MM.1S (cell line): ENCODE measurements around the gene BBOX1.

Source experiments
- DNase-seq: peaks from one replicate; pipeline ENCODE4 v3.0.0-alpha.2; 2015
- H2AFZ ChIP-seq: fragments of 300-600 bp; sonication (generic); 2 replicates; pipeline ENCODE4 v1.6.0; 2016; ENCODE audit warnings: antibody characterized with exemption, low read length
- H3F3A ChIP-seq: fragments of 300-600 bp; sonication (generic); 2 replicates; pipeline ENCODE4 v1.6.1; 2016; ENCODE audit warnings: mild to moderate bottlenecking, antibody characterized with exemption, low read length, moderate library complexity, mixed read lengths; ENCODE audit not compliant: insufficient read depth
- H3K27ac ChIP-seq: fragments of 300-600 bp; sonication (generic); 2 replicates; pipeline ENCODE4 v1.5.1; 2016; ENCODE audit warnings: mild to moderate bottlenecking, low read length
- H3K27me3 ChIP-seq: fragments of 300-600 bp; sonication (generic); replicated peaks from 2 replicates; pipeline ENCODE4 v1.6.0; 2016; ENCODE audit warnings: low read length; ENCODE audit not compliant: insufficient read depth
- H3K36me3 ChIP-seq: fragments of 300-600 bp; sonication (generic); replicated peaks from 2 replicates; pipeline ENCODE4 v1.6.1; 2016; ENCODE audit warnings: mild to moderate bottlenecking, low read length, mixed read lengths; ENCODE audit not compliant: insufficient read depth
- H3K4me1 ChIP-seq: fragments of 300-600 bp; sonication (generic); 2 replicates; pipeline ENCODE4 v1.6.1; 2016; ENCODE audit warnings: low read length, mixed read lengths
- H3K4me2 ChIP-seq: fragments of 300-600 bp; sonication (generic); 2 replicates; pipeline ENCODE4 v1.6.0; 2016; ENCODE audit warnings: low read depth, low read length
- H3K4me3 ChIP-seq: fragments of 300-600 bp; sonication (generic); 2 replicates; pipeline ENCODE4 v1.5.1; 2016; ENCODE audit warnings: low read length, mixed read lengths
- H3K79me2 ChIP-seq: fragments of 300-600 bp; sonication (generic); 2 replicates; pipeline ENCODE4 v1.6.1; 2016; ENCODE audit warnings: mixed run types, low read length, mixed read lengths
- H3K9ac ChIP-seq: fragments of 300-600 bp; sonication (generic); 2 replicates; pipeline ENCODE4 v1.6.1; 2016; ENCODE audit warnings: low read length, mixed read lengths
- H3K9me2 ChIP-seq: fragments of 300-600 bp; sonication (generic); replicated peaks from 2 replicates; pipeline ENCODE4 v1.6.1; 2016; ENCODE audit warnings: mild to moderate bottlenecking, low read length, mixed read lengths; ENCODE audit not compliant: insufficient read depth
- H3K9me3 ChIP-seq: fragments of 300-600 bp; sonication (generic); replicated peaks from 2 replicates; pipeline ENCODE4 v1.6.1; 2016; ENCODE audit warnings: mild to moderate bottlenecking, low read length, mixed read lengths; ENCODE audit not compliant: insufficient read depth
- H4K20me1 ChIP-seq: fragments of 300-600 bp; sonication (generic); 2 replicates; pipeline ENCODE4 v1.6.1; 2016; ENCODE audit warnings: mild to moderate bottlenecking, low read length, moderate library complexity, mixed read lengths; ENCODE audit not compliant: insufficient read depth
- EZH2 ChIP-seq: fragments of 300-600 bp; sonication (generic); optimal IDR thresholded peaks from 2 replicates; pipeline ENCODE3; 2017; ENCODE audit warnings: low read depth, mild to moderate bottlenecking, antibody characterized with exemption, low read length, mixed read lengths
- EZH2phosphoT487 ChIP-seq: fragments of 300-600 bp; sonication (generic); IDR thresholded peaks from 2 replicates; pipeline ENCODE4 v1.6.1; 2018; ENCODE audit warnings: antibody characterized with exemption, low read length
- TF ChIP-seq, protein P1 (sequence below): fragments of 300-600 bp; sonication (generic); IDR thresholded peaks from 2 replicates; pipeline ENCODE4 v1.5.1; 2016; ENCODE audit warnings: antibody characterized with exemption, low read length, mixed read lengths

The BBOX1 gene

DNA sequence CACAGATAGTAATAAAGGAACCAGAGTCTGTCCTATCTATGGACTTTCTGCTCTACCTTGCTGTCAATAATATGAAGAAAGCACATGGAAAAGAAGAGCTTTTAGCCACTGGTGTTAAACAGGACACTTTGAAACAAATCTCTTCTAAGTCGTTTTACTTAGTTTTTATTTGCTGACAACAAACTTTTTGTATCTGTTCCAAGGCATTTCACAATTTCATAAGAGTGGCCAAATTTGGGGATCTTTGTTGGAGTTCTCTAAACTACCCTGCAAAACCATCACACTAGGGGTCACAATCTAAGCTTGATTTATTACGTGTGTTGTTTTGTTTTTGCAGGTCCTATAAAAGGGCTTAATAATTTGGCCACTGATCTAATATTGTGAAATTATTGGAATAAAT, 54.4 kb downstream of the BBOX1 start:
- no peak overlapping the region for H3K4me2 ChIP-seq
- DNase-seq: no peak
- H3K4me3 ChIP-seq: no peak overlapping the region
- no peak overlapping the region for H2AFZ ChIP-seq
- H3K27ac ChIP-seq: no peak overlapping the region
- H3K9ac ChIP-seq: no peak overlapping the region
- H3K4me1 ChIP-seq: no peaks in the 10 kb centered on the region
- no peaks in the 10 kb centered on the region for H4K20me1 ChIP-seq
- H3K9me3 ChIP-seq: no peaks in the 10 kb centered on the region
- H3F3A ChIP-seq: no peaks in the 10 kb centered on the region
- no peaks in the 10 kb centered on the region for H3K9me2 ChIP-seq
- no peaks in the 10 kb centered on the region for H3K36me3 ChIP-seq
- no peaks in the 10 kb centered on the region for H3K27me3 ChIP-seq
- H3K79me2 ChIP-seq: no peaks in the 10 kb centered on the region
- TF ChIP-seq EZH2phosphoT487: no peak
- TF ChIP-seq, protein P1, sequence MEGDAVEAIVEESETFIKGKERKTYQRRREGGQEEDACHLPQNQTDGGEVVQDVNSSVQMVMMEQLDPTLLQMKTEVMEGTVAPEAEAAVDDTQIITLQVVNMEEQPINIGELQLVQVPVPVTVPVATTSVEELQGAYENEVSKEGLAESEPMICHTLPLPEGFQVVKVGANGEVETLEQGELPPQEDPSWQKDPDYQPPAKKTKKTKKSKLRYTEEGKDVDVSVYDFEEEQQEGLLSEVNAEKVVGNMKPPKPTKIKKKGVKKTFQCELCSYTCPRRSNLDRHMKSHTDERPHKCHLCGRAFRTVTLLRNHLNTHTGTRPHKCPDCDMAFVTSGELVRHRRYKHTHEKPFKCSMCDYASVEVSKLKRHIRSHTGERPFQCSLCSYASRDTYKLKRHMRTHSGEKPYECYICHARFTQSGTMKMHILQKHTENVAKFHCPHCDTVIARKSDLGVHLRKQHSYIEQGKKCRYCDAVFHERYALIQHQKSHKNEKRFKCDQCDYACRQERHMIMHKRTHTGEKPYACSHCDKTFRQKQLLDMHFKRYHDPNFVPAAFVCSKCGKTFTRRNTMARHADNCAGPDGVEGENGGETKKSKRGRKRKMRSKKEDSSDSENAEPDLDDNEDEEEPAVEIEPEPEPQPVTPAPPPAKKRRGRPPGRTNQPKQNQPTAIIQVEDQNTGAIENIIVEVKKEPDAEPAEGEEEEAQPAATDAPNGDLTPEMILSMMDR: no peak
- TF ChIP-seq EZH2: no peak

DNA sequence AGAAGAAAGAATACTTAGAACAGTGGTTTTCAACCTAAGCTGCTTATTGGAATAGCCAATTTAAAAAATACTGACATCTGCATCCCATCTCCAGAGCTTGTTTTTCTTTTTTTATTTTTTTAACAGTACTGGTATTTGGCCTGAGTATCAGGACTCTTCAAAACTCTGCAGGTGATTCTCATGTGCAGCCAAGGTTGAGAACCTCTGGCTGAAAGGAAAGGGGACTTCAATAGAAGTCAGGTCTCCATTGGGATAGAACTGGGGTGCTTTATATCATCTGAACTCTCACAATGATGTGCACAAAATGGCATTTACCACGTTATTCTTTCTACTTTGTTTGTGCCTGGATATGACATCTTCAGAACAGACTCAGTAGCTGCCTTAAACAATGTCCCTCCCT, 55.3 kb downstream of the BBOX1 start:
- H3F3A ChIP-seq: no peaks in the 10 kb centered on the region
- no peak overlapping the region for H3K4me2 ChIP-seq
- DNase-seq: no peak
- no peak overlapping the region for H2AFZ ChIP-seq
- no peaks in the 10 kb centered on the region for H3K4me1 ChIP-seq
- H3K36me3 ChIP-seq: no peaks in the 10 kb centered on the region
- no peak overlapping the region for H3K27ac ChIP-seq
- no peaks in the 10 kb centered on the region for H3K9me3 ChIP-seq
- no peak for TF ChIP-seq EZH2phosphoT487
- no peak for TF ChIP-seq EZH2
- TF ChIP-seq, protein P1: no peak
- no peaks in the 10 kb centered on the region for H3K79me2 ChIP-seq
- no peaks in the 10 kb centered on the region for H3K27me3 ChIP-seq
- no peaks in the 10 kb centered on the region for H3K9me2 ChIP-seq
- no peak overlapping the region for H3K4me3 ChIP-seq
- H4K20me1 ChIP-seq: no peaks in the 10 kb centered on the region
- H3K9ac ChIP-seq: no peak overlapping the region

DNA sequence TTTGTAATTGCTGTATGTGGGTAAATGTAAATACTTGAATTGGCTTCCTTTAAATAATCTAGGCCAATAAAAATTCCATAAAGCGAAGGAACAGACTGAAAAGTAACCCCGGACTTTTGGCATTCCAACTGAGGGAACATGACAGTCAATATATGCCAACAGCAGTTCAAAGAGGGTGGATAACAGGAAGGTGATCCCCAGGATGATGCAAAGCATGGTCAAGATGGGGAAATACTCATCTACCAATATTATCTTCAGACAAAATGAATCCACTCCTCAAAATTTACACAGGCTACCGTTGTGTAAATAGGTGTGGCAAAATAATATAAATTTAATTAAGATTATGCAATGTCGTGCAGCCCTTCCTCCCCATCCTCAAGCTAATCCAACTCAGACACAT, 56.9 kb downstream of the BBOX1 start:
- H3K9ac ChIP-seq: no peak overlapping the region
- H3F3A ChIP-seq: no peaks in the 10 kb centered on the region
- no peak overlapping the region for H3K27ac ChIP-seq
- no peaks in the 10 kb centered on the region for H4K20me1 ChIP-seq
- H2AFZ ChIP-seq: no peak overlapping the region
- H3K4me1 ChIP-seq: no peaks in the 10 kb centered on the region
- H3K4me2 ChIP-seq: no peak overlapping the region
- no peaks in the 10 kb centered on the region for H3K79me2 ChIP-seq
- H3K36me3 ChIP-seq: no peaks in the 10 kb centered on the region
- H3K9me2 ChIP-seq: no peaks in the 10 kb centered on the region
- no peak for TF ChIP-seq EZH2
- TF ChIP-seq EZH2phosphoT487: no peak
- TF ChIP-seq, protein P1: no peak
- no peaks in the 10 kb centered on the region for H3K27me3 ChIP-seq
- H3K4me3 ChIP-seq: no peak overlapping the region
- no peaks in the 10 kb centered on the region for H3K9me3 ChIP-seq
- DNase-seq: no peak

DNA sequence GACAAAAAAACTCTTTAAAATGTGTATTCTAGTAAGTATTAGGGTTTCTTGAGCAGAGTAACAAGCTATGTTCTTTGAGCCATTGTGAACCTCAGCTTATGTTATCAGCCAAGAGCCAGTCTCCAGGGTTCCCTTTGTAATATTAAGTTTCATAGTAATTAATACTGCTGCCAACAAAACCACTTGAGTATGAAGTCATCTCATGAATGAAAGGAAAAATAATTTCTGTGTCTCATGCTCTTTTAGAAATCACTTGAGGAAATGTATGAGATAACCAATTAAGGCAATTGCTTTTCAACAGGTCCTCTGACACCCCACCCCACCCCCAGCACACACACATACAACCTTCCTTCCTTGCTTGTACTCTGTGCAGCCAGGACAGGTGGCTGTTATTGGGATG, 59.9 kb downstream of the BBOX1 start:
- no peak overlapping the region for H3K27ac ChIP-seq
- H3K4me1 ChIP-seq: no peaks in the 10 kb centered on the region
- H3K27me3 ChIP-seq: no peaks in the 10 kb centered on the region
- TF ChIP-seq EZH2phosphoT487 (no peak), EZH2 (no peak)
- TF ChIP-seq, protein P1: no peak
- no peak overlapping the region for H3K4me2 ChIP-seq
- no peak overlapping the region for H3K4me3 ChIP-seq
- H3K9me3 ChIP-seq: no peaks in the 10 kb centered on the region
- H4K20me1 ChIP-seq: no peaks in the 10 kb centered on the region
- no peaks in the 10 kb centered on the region for H3K9me2 ChIP-seq
- no peak overlapping the region for H2AFZ ChIP-seq
- no peaks in the 10 kb centered on the region for H3K36me3 ChIP-seq
- DNase-seq: no peak
- H3F3A ChIP-seq: no peaks in the 10 kb centered on the region
- H3K79me2 ChIP-seq: no peaks in the 10 kb centered on the region
- H3K9ac ChIP-seq: no peak overlapping the region
